ENCODE measurements around the gene NTM. TPM values are rescaled to one million over a fixed set of nuclear protein-coding genes. Genes with fewer than 3 reads are reported as not detected.
"Not testable (repeated sequence)": the region's sequence is repeated elsewhere in the genome, so short reads cannot be mapped to it uniquely, and the experiment has no call there.

Gene NTM
- total and polyA plus RNA-seq, 2 experiments from 2014 or later: 25.9 to 49.0 TPM

DNA sequence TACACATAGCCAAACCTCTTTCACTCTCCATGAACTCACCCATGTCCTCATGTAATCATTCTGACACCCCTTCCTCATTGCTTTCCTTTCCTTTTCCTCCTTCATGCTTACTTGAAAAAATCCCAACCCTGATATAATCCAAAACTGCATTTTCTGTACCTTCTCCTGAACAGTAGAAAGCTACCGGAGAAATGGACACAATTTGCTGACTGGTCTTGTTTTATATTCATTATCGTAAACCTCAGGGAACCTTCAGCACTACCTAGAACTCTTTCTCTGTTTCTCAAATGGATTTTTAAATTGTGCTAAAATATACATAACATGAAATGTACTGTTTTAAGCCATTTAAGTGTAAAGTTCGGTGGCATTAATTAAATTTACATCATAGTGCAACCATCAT lies 996.9 kb downstream of the NTM start:
- H2AFZ ChIP-seq: no peak overlapping the region
- no peak overlapping the region for H3K4me3 ChIP-seq
- no peak overlapping the region for H3K27ac ChIP-seq
- H3K4me2 ChIP-seq (ENCODE audit: unreplicated experiment): no peak overlapping the region
- no peaks in the 10 kb centered on the region for H3K79me2 ChIP-seq (ENCODE audit: insufficient read depth)
- H3F3A ChIP-seq (ENCODE audit: insufficient read depth): no peaks in the 10 kb centered on the region
- in situ Hi-C loops (cut with MboI): no loop called here
- no peak overlapping the region for H3K9ac ChIP-seq
- no peaks in the 10 kb centered on the region for H3K9me3 ChIP-seq (ENCODE audit: low read depth)
- no peak for DNase-seq
- H4K20me1 ChIP-seq (ENCODE audit: insufficient read depth): no peaks in the 10 kb centered on the region
- peaks cover 30% of the 10 kb centered on the region for H3K27me3 ChIP-seq (replicated peaks; ENCODE audit: insufficient read depth)
- 66 to 67% methylated on average over 3 of the region's 3 CpGs for WGBS, 2 experiments (ENCODE audit: low coverage in 1 of 2, low lambda C conversion rate in 2 of 2, missing lambda C conversion rate in 2 of 2)
- H3K9me2 ChIP-seq (ENCODE audit: insufficient read depth): no peaks in the 10 kb centered on the region
- no peak for TF ChIP-seq EZH2phosphoT487 (IDR thresholded peaks at IDR 0.05; ENCODE audit: insufficient read depth, low read depth)
- TF ChIP-seq EZH2 (IDR thresholded peaks at IDR 0.05; ENCODE audit: insufficient read depth, poor library complexity, severe bottlenecking): no peak
- H3K4me1 ChIP-seq (ENCODE audit: insufficient read depth): no peaks in the 10 kb centered on the region
- no peaks in the 10 kb centered on the region for H3K36me3 ChIP-seq (ENCODE audit: low read depth)

- H3K4me1 ChIP-seq (ENCODE audit: insufficient read depth); H3K36me3 ChIP-seq (ENCODE audit: low read depth); H3K9me2 ChIP-seq (ENCODE audit: insufficient read depth); H2AFZ ChIP-seq; H3K9ac ChIP-seq; DNase-seq; H3K79me2 ChIP-seq (ENCODE audit: insufficient read depth); H3K4me3 ChIP-seq; H3F3A ChIP-seq (ENCODE audit: insufficient read depth); H3K27ac ChIP-seq; H3K9me3 ChIP-seq (ENCODE audit: low read depth); H4K20me1 ChIP-seq (ENCODE audit: insufficient read depth); H3K4me2 ChIP-seq (ENCODE audit: unreplicated experiment); in situ Hi-C loops (cut with MboI): not testable (repeated sequence)
- H3K27me3 ChIP-seq (replicated peaks; ENCODE audit: insufficient read depth): peaks cover 35% of the 10 kb centered on the region; the same call in 1 of the 2 replicates
Measured at GRCh38 chr11:132370114-132370513, 999.7 kb downstream of the NTM start.

DNA sequence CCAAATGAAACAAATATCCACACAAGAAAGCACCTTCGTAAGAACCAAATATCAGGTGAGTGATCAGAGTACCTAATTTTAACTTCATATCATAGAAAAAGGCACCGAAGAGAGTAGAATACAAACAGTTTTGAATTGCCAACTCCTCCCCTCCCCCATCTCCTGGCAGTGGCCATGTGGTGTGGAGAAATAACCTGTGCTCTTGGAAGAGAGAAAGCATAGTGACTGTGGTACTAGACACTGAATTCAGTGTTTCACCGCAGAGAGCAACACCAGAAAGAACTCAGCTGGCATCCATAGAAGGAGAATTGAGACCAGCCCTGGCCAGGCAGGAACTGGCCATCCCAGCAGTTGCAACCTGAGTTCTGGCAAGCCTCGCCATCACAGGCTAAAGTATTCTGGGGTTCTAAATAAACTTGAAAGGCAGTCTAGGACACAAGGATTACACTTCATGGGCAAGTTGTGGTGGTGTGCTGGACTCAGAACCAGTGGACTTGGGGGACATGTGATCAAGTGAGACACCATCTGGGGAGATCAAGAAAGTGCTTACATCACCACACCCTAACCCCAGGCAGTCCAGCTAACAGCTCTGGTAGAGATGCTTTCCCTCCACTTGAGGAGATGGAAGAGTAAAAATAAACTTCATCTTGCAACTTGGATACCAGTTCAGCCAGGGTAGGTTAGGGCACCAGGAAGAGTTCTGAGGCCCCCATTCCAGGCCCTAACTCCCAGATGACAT lies 1003.2 kb downstream of the NTM start:
- WGBS, 2 experiments (ENCODE audit: low coverage in 1 of 2, low lambda C conversion rate in 2 of 2, missing lambda C conversion rate in 2 of 2): 67 to 68% methylated on average over 4 of the region's 4 CpGs
- no peak overlapping the region for H3K4me3 ChIP-seq
- no peaks in the 10 kb centered on the region for H3K36me3 ChIP-seq (ENCODE audit: low read depth)
- H3K9me3 ChIP-seq (ENCODE audit: low read depth): no peaks in the 10 kb centered on the region
- H3K4me2 ChIP-seq (ENCODE audit: unreplicated experiment): no peak overlapping the region
- in situ Hi-C loops (cut with MboI): no loop called here
- no peaks in the 10 kb centered on the region for H3F3A ChIP-seq (ENCODE audit: insufficient read depth)
- H3K9ac ChIP-seq: no peak overlapping the region
- no peak overlapping the region for H3K27ac ChIP-seq
- no peaks in the 10 kb centered on the region for H3K4me1 ChIP-seq (ENCODE audit: insufficient read depth)
- no peak for DNase-seq
- peaks cover 15% of the 10 kb centered on the region for H3K27me3 ChIP-seq (replicated peaks; ENCODE audit: insufficient read depth)
- H3K79me2 ChIP-seq (ENCODE audit: insufficient read depth): no peaks in the 10 kb centered on the region
- H3K9me2 ChIP-seq (ENCODE audit: insufficient read depth): no peaks in the 10 kb centered on the region
- H2AFZ ChIP-seq: no peak overlapping the region
- H4K20me1 ChIP-seq (ENCODE audit: insufficient read depth): no peaks in the 10 kb centered on the region
- TF ChIP-seq EZH2phosphoT487 (IDR thresholded peaks at IDR 0.05; ENCODE audit: insufficient read depth, low read depth): no peak
- no peak for TF ChIP-seq EZH2 (IDR thresholded peaks at IDR 0.05; ENCODE audit: insufficient read depth, poor library complexity, severe bottlenecking)

DNA sequence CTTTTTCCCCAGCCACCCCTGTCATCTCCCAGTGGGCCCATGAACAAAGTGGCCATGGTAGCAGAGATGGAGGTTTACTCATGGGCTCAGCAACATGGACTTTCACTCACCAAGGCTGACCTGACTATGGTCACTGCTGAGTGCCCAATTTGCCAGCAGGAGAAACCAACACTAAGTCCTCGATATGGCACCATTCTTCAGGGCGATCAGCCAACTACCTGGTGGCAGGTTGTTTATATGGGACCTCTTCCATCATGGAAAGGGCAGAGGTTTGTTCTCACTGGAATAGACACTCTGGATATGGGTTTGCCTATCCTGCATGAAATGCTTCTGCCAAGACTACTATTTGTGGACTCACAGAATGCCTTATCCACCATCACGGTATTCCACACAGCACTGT lies 1009.1 kb downstream of the NTM start:
- H2AFZ ChIP-seq: no peak overlapping the region
- H3K4me1 ChIP-seq (ENCODE audit: insufficient read depth): no peaks in the 10 kb centered on the region
- H4K20me1 ChIP-seq (ENCODE audit: insufficient read depth): no peaks in the 10 kb centered on the region
- no peak overlapping the region for H3K4me3 ChIP-seq
- H3K9ac ChIP-seq: no peak overlapping the region
- H3K27ac ChIP-seq: no peak overlapping the region
- no peaks in the 10 kb centered on the region for H3K9me2 ChIP-seq (ENCODE audit: insufficient read depth)
- no peak overlapping the region for H3K4me2 ChIP-seq (ENCODE audit: unreplicated experiment)
- no peak for DNase-seq
- no peaks in the 10 kb centered on the region for H3K36me3 ChIP-seq (ENCODE audit: low read depth)
- no peaks in the 10 kb centered on the region for H3K79me2 ChIP-seq (ENCODE audit: insufficient read depth)
- in situ Hi-C loops (cut with MboI): no loop called here
- WGBS, 2 experiments (ENCODE audit: low coverage in 1 of 2, low lambda C conversion rate in 2 of 2, missing lambda C conversion rate in 2 of 2): 45 to 60% methylated on average over 3 of the region's 3 CpGs
- no peaks in the 10 kb centered on the region for H3F3A ChIP-seq (ENCODE audit: insufficient read depth)
- peaks cover 4% of the 10 kb centered on the region; the same call in 1 of the 2 replicates for H3K27me3 ChIP-seq (replicated peaks; ENCODE audit: insufficient read depth)
- TF ChIP-seq EZH2phosphoT487 (IDR thresholded peaks at IDR 0.05; ENCODE audit: insufficient read depth, low read depth): no peak
- TF ChIP-seq EZH2 (IDR thresholded peaks at IDR 0.05; ENCODE audit: insufficient read depth, poor library complexity, severe bottlenecking): no peak
- H3K9me3 ChIP-seq (ENCODE audit: low read depth): no peaks in the 10 kb centered on the region

Small RNAs within 50 kb of the gene (small RNA-seq; reads per million reads assigned to genes)
- gene RNU6ATAC12P (ENCODE audit: low read depth, low replicate concordance): not detected

Measured in GM23248 (cell line).